OCI-LY1 (cell line): ENCODE results near the gene FERMT3.

ENCODE experiments used
- H2AFZ ChIP-seq: fragments of 200-600 bp; sonication (generic), shearing (Covaris generic); 2 replicates; pipeline ENCODE4 v1.6.0; 2014; ENCODE audit warnings: antibody characterized with exemption, mild to moderate bottlenecking, low read length
- H3F3A ChIP-seq: fragments of 200-600 bp; sonication (generic), shearing (Covaris generic); 2 replicates; pipeline ENCODE4 v1.6.0; 2014; ENCODE audit warnings: mild to moderate bottlenecking, antibody characterized with exemption, low read length, moderate library complexity; ENCODE audit not compliant: insufficient read depth
- H3K27ac ChIP-seq: fragments of 200-600 bp; sonication (generic); 2 replicates; pipeline ENCODE4 v1.5.1; 2014; ENCODE audit warnings: low read length, mixed run types, mild to moderate bottlenecking, low read depth; ENCODE audit not compliant: poor library complexity, severe bottlenecking
- H3K27me3 ChIP-seq: fragments of 200-600 bp; sonication (generic); 2 replicates; pipeline ENCODE4 v1.6.0; 2014; ENCODE audit warnings: antibody characterized with exemption, mild to moderate bottlenecking, low read length, moderate library complexity; ENCODE audit not compliant: insufficient read depth
- H3K36me3 ChIP-seq: fragments of 200-600 bp; sonication (generic); 2 replicates; pipeline ENCODE4 v1.6.1; 2014; ENCODE audit warnings: mild to moderate bottlenecking, antibody characterized with exemption, low read length, moderate library complexity, mixed read lengths; ENCODE audit not compliant: insufficient read depth
- H3K4me1 ChIP-seq: fragments of 200-600 bp; sonication (generic); 2 replicates; pipeline ENCODE4 v1.5.1; 2014; ENCODE audit warnings: mild to moderate bottlenecking, low read length, moderate library complexity; ENCODE audit not compliant: insufficient read depth, severe bottlenecking
- H3K4me2 ChIP-seq: fragments of 200-600 bp; sonication (generic), shearing (Covaris generic); 2 replicates; pipeline ENCODE4 v1.6.1; 2014; ENCODE audit warnings: low read length
- H3K4me3 ChIP-seq: fragments of 200-600 bp; sonication (generic); 2 replicates; pipeline ENCODE4 v1.5.1; 2014; ENCODE audit warnings: low read length, low read depth, mild to moderate bottlenecking, mixed read lengths; ENCODE audit not compliant: poor library complexity, severe bottlenecking
- H3K79me2 ChIP-seq: fragments of 200-600 bp; shearing (Covaris generic); 2 replicates; pipeline ENCODE4 v1.6.1; 2016; ENCODE audit warnings: mixed run types, low read length, mixed read lengths; ENCODE audit not compliant: insufficient read depth
- H3K9ac ChIP-seq: fragments of 200-600 bp; sonication (generic), shearing (Covaris generic); 2 replicates; pipeline ENCODE4 v1.6.1; 2014; ENCODE audit warnings: mild to moderate bottlenecking, low read length, mixed read lengths
- H3K9me2 ChIP-seq: fragments of 200-600 bp; sonication (generic), shearing (Covaris generic); 2 replicates; pipeline ENCODE4 v1.6.1; 2014; ENCODE audit warnings: low read depth, mild to moderate bottlenecking, low read length, mixed read lengths
- H3K9me3 ChIP-seq: fragments of 200-600 bp; shearing (Covaris generic); 2 replicates; pipeline ENCODE4 v1.6.1; 2014; ENCODE audit warnings: low read length, mixed read lengths
- H4K20me1 ChIP-seq: fragments of 200-600 bp; sonication (generic), shearing (Covaris generic); 2 replicates; pipeline ENCODE4 v1.6.0; 2016; ENCODE audit warnings: mild to moderate bottlenecking, low read length; ENCODE audit not compliant: insufficient read depth
- CTCF ChIP-seq: fragments of 200-600 bp; sonication (generic), shearing (Covaris generic); IDR thresholded peaks from 2 replicates; pipeline ENCODE4 v1.5.1; 2017; ENCODE audit warnings: mild to moderate bottlenecking, antibody characterized with exemption, low read length, moderate library complexity, mixed read lengths
- EZH2 ChIP-seq: fragments of 200-600 bp; sonication (generic), shearing (Covaris generic); IDR thresholded peaks from 2 replicates; pipeline ENCODE4 v1.8.0; 2017; ENCODE audit warnings: borderline replicate concordance, mixed run types, mild to moderate bottlenecking, antibody characterized with exemption, low read length, moderate library complexity, mixed read lengths

The FERMT3 gene

GRCh38 chr11:64244107-64244506, 37.6 kb downstream of the FERMT3 start:
- Histone ChIP-seq H3K9me2 (no peaks in the 10 kb centered on the region), H3K9ac (no peak overlapping the region), H3K4me3 (no peak overlapping the region), H3K27me3 (no peaks in the 10 kb centered on the region), H3F3A (peaks cover 4% of the 10 kb centered on the region; the same call in 1 of the 2 replicates), H3K4me2 (no peak overlapping the region), H3K79me2 (no peaks in the 10 kb centered on the region; the same call in 1 of the 2 replicates), H3K27ac (peak overlapping the region; percentile 73), H3K9me3 (no peaks in the 10 kb centered on the region), H4K20me1 (no peaks in the 10 kb centered on the region), H3K36me3 (peaks cover 22% of the 10 kb centered on the region; the same call in 1 of the 2 replicates), H3K4me1 (peaks cover 62% of the 10 kb centered on the region), H2AFZ (no peak overlapping the region)
- no peak for TF ChIP-seq EZH2
- no peak for TF ChIP-seq CTCF

GRCh38 chr11:64244966-64245365, 38.4 kb downstream of the FERMT3 start:
- Histone ChIP-seq H2AFZ (no peak overlapping the region), H3F3A (0 out of 2 replicates have a peak, but pooled peaks cover 3% of the 10 kb centered on the region), H3K79me2 (no peaks in the 10 kb centered on the region; the same call in 1 of the 2 replicates), H3K9ac (peak overlapping the region; percentile 91), H3K27ac (peak overlapping the region; percentile 85), H3K4me3 (peak overlapping the region; percentile 91), H4K20me1 (no peaks in the 10 kb centered on the region), H3K9me3 (no peaks in the 10 kb centered on the region), H3K4me2 (peak overlapping the region; percentile 79), H3K36me3 (peaks cover 21% of the 10 kb centered on the region; the same call in 1 of the 2 replicates), H3K9me2 (no peaks in the 10 kb centered on the region), H3K27me3 (no peaks in the 10 kb centered on the region), H3K4me1 (peaks cover 54% of the 10 kb centered on the region)
- TF ChIP-seq CTCF, result no peak

- peaks cover 50% of the 10 kb centered on the region for H3K4me1 ChIP-seq
- H2AFZ ChIP-seq, result no peak overlapping the region
- H3K9me2 ChIP-seq, result no peaks in the 10 kb centered on the region
- no peak for TF ChIP-seq CTCF
- no peak for TF ChIP-seq EZH2
- no peaks in the 10 kb centered on the region for H3K27me3 ChIP-seq
- no peaks in the 10 kb centered on the region for H4K20me1 ChIP-seq
- H3F3A ChIP-seq, result 0 out of 2 replicates have a peak, but pooled peaks cover 3% of the 10 kb centered on the region
- peak overlapping the region; percentile 85 for H3K27ac ChIP-seq
- peak overlapping the region; percentile 79 for H3K4me2 ChIP-seq
- H3K36me3 ChIP-seq, result peaks cover 21% of the 10 kb centered on the region; the same call in 1 of the 2 replicates
- no peaks in the 10 kb centered on the region for H3K9me3 ChIP-seq
- peak overlapping the region; percentile 91 for H3K4me3 ChIP-seq
- no peaks in the 10 kb centered on the region; the same call in 1 of the 2 replicates for H3K79me2 ChIP-seq
- H3K9ac ChIP-seq, result peak overlapping the region; percentile 91
Observed at GRCh38 chr11:64245401-64245796, 38.9 kb downstream of the FERMT3 start.
